HL-60/S4 treated with retinoic acid at 250 ng/mL for 4 days and 3 days (cell line): Measurements from ENCODE around the gene STK40.

Experiments
- in situ Hi-C: fragments of 300-500 bp; cut with MboI; formaldehyde crosslinking; loops from 2 replicates; pipeline ENCODE4 v1.7.0; 2022; ENCODE audit warnings: low sequenced_read_pairs

STK40 gene

GRCh38 chr1:36400514-36400824 lies 14.7 kb upstream of the STK40 start:
- in situ Hi-C loops, result loop anchor here (25.0 kb wide), 1 partner anchor 288 kb away; no protein-coding TSS in a partner anchor

GRCh38 chr1:36398370-36398977 lies 12.8 kb upstream of the STK40 start:
- in situ Hi-C loops, result no loop called here

DNA sequence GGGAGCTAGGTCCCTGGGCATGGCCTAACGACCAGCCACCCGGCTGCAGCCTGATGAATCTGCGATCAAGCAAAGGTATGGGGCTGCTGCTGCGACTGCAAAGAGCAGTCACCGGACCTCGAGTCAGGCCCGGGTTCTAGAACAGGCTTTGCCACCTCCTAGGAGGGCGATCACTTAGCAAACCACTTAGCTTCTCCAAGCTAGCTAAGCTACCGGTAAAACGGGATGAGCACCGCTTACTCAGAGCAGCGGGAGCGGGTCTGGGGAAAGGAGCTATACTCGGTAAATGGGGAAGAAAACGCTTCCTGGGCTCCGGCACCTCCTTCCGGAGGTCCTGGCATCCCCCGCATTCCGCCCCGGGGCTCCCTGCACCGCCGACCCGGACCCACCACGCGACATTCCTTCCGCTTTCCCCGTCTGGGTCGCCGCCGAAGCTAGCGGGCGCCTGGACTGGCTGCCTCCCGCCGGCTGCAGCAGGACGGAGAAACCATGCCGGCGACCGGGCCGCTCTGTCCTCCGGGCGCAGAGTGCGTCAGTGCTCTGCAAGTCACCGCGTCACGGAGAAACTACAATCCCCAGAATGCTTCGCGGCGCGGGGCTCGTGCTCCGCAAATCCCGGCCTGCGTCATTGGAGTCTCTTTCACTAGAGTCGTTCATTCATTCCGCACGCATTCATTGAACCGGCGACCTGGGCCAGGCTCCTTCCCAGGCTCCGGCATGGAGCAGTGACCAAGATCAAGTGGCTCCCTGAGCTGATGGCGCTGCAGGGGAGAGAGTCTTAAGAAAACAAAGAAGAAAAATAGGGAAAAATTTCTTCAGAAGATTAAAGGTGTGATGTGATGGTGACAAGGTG lies 11.9 kb upstream of the STK40 start, which contains the start of gene LSM10:
LSM10 (minus strand) TSS at position 531 of the 853 bp plus-strand sequence. CDS start 3,779 bp downstream, outside the sequence.
- in situ Hi-C loops, result no loop called here

- in situ Hi-C loops, result no loop called here
Observed at GRCh38 chr1:36397083-36397377, 11.3 kb upstream of the STK40 start.

GRCh38 chr1:36396359-36396758 lies 10.6 kb upstream of the STK40 start:
- in situ Hi-C loops, result no loop called here

DNA sequence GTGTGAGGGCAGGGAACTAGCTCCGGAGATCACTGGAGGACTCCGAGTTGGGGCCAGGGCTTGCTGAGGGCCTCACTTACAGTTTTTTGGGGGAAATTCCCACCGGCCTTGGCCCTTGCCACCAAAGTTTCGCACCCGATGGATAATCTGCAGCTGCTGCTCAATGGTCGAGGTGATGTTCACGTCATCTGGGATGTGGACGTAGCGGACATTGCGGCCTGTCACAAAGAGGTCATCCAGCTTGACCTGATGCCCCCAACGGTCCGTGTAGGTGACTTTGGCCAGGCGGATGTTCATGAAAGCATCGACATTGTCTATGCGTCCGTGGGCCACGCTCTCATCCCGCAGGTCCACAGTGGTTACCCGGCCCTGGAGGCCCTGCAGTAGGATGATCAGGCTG lies 8.0 kb upstream of the STK40 start:
- in situ Hi-C loops, result no loop called here

GRCh38 chr1:36392836-36393235 lies 7.1 kb upstream of the STK40 start:
- in situ Hi-C loops, result no loop called here

GRCh38 chr1:36391271-36391670 lies 5.5 kb upstream of the STK40 start:
- in situ Hi-C loops, result no loop called here

GRCh38 chr1:36390411-36390810 lies 4.7 kb upstream of the STK40 start:
- in situ Hi-C loops, result no loop called here

GRCh38 chr1:36389999-36390398 lies 4.3 kb upstream of the STK40 start:
- in situ Hi-C loops, result no loop called here

- in situ Hi-C loops, result no loop called here
Observed at GRCh38 chr1:36389261-36389660, 3.5 kb upstream of the STK40 start.

DNA sequence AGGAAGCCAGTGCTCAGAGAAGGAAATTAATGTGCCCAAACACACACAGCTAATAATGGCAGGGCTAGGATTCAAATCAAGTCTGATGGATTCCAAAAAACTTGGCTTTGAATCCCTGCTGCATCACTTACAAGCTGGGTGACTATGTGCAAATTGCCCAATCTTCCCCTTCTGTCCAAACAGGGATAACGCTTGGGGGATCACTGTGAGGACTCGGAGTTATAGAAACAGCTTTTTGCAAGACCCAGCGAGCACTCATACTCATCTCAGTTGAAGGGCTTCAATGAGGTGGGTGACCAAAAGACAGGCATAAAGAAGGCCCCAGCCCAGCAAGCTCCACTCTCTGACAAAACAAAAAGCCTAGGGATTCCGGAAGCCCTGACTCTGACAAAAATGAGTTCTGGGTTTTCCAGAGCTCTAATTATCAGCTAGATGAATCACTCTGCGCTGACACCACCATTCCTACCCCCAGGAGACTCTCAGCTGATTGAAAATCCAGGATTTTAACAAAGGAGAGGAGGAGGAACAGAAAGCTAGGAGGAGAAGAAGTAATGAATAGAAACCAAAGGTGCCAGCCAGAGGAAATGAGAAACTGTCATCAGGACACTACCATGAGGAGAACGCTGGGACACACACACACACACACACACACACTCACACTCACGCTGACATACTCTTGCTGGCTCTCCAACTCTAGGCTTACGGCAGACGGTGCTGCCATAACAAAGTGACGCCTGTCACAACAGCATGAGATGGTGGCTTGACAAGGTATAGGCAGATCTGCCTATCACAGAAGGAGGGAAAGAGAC lies 1.6 kb upstream of the STK40 start:
- in situ Hi-C loops, result no loop called here

DNA sequence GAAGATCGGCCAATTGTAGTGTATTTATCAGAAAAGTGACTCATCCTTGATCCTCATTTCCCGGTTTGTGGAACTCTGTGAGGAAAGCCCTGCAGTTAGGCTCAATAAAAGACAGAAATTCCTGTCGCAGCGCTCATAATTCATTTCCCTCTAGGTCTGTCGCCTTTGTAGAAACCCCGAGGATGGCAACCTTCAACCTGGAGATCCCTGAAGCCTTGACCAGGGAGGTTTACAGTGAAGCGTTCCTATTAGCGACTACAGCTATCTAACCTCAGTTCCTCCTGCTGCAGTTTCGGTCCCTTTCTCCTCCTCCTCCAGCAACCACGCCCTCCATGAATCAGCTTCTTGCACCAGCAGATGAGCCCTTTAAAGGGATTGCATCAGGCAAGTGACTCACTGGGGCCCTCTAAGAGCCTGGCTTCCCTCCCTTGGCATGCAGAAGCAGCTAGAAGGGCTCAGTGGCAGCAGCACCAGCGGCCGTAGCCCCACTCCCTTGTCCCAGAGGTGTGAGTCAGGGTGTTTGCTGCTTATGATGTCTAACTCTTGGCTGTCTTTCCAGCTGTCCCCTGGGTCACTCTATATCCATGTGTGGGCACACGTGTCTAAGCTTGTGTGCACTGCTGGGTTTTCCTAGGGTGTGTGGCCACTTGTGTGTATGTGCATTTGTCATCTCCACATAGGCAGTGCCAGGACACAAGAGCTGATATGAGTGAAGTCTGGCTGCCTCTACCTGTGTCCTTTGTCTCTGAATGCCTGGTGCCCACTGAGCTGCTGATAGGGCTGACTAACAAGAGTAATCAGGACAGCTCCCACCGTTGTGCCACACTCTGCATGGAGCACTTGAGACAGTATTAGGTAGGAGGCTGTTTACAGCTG lies 779 bp upstream of the STK40 start:
- in situ Hi-C loops, result no loop called here

GRCh38 chr1:36384542-36385409 lies 948 bp downstream of the STK40 start:
- in situ Hi-C loops, result no loop called here

- in situ Hi-C loops, result no loop called here
Observed at GRCh38 chr1:36383240-36383639, 2.5 kb downstream of the STK40 start.

- in situ Hi-C loops, result no loop called here
Observed at GRCh38 chr1:36382669-36383068, 3.1 kb downstream of the STK40 start.

DNA sequence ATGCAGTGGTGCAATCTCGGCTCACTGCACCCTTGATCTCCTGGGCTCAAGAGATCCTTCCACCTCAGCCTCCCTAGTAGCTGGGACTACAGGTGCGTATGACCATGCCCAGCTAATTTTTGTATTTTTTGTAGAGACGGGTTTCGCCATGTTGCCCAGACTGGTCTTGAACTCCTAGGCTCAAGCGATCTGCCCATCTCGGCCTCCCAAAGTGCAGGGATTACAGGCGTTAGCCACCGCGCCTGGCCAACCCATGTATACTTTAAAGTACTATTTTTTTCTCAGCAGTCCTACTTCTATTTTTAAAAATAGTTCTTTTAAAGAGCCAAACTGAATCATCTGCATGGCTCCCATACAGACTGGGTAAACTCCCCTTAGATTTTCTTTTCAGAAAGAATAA lies 3.5 kb downstream of the STK40 start:
- in situ Hi-C loops, result no loop called here

DNA sequence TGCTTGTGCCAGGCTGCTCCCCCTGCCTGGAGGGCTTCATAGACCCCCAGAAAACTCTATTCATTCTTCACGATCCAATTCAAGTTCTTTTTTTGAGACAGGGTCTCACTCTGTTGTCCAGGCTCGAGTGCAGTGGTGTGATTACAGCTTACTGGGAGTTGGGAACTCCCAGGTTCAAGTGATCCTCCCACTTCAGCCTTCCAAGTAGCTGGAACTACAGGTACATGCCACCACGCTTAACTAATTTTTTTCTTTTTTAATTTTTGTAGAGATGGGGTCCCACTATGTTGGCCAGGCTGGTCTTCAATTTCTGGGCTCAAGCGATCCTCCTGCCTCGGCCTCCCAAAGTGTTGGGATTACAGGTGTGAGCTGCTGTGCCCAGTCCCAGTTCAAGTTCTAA lies 4.3 kb downstream of the STK40 start:
- in situ Hi-C loops, result no loop called here

GRCh38 chr1:36380782-36381181 lies 4.9 kb downstream of the STK40 start:
- in situ Hi-C loops, result no loop called here

DNA sequence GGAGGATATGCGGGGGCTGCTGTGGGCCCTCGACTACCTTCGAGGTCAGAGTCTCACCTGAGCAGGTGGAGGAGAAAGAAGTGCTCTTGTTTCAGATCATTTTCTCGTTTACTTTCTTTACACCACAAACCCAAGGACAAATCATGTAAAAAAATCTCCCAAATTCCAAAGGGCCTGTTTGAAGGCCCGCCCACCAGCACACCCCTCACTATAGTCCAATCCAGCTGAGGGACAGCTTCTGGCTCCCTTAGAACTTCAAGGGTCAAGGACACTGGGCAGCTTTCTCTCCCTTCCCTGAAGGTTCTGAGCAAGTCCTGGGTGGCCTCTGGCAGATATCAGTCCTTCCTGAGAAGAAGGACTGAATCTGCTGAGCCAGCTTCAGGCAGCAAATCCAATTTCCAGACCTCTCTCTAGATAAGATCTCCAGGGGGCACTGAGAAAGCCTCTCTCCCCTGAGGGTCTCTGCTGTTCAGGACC lies 5.5 kb downstream of the STK40 start:
- in situ Hi-C loops, result no loop called here
